HG03457 (cell line): ENCODE data around the gene FANCC.

Experiments used
- ATAC-seq: cut with Tn5 transposase; IDR thresholded peaks from one replicate; pipeline ENCODE4 v1.9.1; 2021; ENCODE audit warnings: moderate number of reproducible peaks; ENCODE audit not compliant: unreplicated experiment

Gene FANCC

DNA sequence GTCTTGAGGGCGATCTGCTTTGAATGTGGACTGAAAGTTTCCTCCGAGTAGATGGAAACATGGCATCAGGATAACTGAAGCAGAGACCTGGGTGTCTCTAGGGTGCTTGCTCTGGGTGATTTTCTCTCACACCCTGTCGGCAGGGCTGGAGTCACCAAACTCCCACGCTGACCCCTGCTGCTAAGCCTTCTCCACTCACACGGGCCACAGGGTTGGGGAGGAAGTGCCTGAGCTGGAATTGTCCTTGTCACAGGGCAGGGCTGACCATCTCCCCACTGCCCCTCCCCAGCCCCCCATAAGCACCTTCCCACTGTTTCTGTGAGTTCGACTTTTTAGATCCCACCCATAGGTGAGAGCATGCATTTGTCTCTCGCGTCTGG, 212.9 kb downstream of the FANCC start:
- no peak for ATAC-seq

DNA sequence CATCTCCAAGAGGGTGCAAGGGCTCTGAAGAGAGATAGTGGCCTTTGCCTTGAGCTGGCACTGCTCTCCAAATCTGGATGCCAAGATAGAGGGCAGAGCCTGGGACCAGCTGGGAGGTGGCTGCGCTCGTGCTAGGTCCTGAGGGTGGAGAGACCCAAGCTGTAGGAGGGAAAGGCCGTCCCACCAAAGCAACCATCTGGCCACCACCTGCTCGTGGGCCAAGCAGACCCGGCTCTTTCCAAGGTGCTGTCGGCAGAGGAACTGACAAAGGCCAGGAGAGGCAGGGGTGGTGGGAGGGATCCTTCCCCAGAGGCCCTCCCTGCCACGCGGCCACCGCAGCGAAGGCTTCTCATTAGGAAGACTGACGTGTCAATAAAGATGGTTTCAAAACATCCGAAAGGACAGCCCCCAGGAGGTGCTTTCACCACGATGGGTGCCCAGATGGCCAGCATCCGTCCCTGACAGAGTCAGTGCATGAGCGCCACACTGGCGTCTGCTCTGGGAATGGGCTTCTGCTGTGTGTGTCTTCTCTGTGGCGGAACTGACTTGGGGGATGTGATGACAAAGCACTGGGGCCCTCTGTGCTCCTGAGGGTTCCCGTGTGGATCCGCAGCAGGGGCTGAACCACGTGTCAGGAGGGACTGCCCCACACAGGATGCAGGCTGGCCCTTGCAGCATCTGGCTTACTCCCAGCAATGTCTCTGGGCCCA, 213.5 kb downstream of the FANCC start:
- no peak for ATAC-seq

DNA sequence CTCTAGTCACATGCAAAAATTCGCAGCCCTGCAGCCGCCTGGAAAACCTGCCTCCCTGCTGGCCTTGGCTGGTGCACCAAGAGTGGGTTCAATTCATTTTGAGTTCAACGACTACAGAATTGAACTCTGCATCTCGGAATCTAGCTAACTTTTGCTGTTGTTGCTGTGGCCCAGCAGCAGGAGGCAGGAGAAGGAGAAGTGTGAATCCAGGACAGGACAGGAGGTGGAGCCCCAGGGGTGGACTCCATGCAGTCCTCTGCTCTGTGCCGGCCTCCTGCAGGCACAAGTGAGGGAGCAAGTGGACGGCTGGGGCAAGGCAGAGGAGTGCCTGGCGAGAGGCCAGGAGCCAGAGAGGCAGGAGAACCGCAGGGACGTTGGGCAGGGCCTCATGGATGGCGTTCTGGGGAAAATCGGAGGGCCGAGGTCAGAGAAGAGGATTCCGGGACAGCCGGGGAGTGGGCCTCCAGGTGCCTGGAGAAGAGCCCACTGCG, 214.2 kb downstream of the FANCC start:
- no peak for ATAC-seq

DNA sequence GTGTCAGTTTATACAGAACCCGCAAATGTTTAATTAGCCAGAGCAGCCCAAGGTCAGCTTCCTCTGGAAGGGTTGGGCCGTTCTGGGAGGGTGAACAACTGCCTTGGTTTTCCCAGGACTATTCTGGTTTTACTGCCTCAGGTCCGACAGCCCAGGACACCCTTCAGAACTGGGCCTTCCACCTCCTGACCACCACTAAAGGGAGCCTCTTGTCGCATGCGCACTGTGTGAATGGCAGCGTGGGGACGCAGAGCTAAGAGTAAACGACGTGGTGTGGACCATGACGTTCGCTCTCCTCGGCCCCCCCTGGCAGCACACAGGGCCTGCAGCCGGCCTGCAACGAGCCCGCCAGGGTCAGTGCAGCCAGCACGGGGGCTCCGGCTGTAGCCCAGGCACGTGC, 214.9 kb downstream of the FANCC start:
- no peak for ATAC-seq

DNA sequence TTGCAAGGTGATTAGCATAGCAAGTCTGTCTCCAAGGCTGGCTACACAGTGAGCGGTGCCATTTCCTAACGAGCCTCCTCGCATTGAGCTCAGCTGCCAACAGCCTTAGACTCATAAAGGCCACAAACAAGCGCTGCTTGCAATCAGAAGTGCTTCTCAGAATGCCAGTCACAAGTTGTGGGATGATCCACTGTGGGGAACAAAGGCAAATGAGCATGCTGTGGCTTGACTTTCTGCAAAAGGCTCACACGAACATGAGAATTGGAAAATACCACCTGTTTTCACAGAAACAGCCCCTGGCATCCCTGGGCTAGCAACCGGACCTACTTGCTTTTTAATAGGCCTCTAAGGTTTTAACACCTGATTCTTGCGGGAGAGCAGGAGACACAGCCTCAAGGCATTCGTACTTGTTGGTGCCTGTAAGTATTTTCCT, 215.5 kb downstream of the FANCC start:
- ATAC-seq, result no peak

DNA sequence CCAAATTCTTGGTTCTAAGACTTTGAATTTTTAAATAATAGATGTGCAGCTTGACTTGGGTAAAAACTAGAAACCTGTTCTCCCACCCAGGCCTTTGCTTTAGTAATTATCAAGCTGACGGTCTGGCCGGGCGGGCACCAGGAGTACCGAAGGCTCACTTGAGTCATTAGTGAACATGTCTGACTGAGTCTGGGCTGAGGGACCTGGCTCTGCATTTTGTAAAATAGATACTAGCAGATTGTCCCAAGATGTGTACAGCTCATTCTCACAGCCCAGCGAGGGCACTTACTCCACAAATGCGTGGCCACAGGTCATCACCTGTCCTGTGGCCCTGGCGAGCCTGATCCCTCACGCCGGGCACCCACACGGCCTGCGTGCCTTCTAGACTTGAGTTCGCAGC, 216.2 kb downstream of the FANCC start:
- ATAC-seq, result no peak

DNA sequence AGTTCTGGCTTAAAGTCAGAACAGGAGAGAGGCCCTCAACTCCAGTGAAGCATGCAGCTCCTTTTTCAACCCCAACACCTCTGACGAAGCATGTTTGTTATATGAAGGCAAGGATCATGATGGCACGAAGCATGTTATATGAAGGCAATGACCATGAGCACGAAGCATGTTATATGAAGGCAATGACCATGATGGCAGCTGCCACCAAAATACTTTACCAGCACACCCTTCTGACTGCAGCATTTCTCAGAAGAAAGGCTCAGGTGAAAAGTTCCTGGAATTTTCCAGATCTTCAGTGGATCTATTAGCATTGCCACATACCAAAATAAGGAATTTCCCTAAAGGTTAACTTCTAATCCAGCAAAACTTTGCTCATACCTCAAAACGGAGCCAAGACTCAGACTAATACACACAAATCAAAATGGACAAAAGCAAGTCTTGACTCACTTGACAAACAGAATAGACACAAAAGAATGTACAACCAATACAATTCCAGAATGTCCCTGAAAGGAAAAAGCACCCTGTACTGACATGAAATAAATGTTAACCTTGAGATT, 217.4 kb downstream of the FANCC start:
- no peak for ATAC-seq

DNA sequence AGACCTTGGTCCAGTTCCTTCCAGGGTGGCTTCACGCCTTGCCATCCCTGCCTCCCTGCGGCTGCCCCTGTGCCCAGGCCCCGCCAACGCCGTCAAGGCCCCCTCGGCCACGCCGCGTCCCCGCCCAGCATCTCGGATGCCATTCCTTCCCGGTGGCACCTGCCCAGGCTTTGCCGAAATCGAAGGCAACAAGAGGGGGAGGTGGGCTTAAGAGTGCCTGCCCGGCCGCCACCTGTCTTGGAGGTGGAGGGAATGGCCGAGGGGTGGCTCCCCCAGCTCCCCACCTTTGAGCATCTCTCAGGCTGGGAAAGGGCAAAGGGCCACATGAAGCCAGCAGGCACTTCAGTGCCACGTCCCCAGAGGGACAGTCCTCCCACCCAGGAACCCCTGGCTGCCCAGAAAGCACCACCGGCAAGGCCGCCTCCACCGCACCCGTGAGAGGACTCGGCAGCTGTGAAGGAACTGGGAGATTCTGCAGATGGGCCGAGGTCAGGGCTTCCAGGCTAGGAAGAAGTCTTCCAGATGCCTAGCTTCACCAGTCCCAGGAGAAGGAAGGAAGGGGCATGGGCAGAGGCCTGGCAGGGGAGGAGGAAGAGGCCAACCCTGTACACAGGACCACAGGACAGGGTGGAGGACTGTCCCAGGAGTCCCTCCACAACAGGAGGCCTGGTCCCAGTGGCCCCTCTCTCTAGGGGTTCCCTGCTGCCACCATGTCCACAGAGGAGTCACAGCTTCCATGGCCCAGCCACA, 218.0 kb downstream of the FANCC start:
- no peak for ATAC-seq

DNA sequence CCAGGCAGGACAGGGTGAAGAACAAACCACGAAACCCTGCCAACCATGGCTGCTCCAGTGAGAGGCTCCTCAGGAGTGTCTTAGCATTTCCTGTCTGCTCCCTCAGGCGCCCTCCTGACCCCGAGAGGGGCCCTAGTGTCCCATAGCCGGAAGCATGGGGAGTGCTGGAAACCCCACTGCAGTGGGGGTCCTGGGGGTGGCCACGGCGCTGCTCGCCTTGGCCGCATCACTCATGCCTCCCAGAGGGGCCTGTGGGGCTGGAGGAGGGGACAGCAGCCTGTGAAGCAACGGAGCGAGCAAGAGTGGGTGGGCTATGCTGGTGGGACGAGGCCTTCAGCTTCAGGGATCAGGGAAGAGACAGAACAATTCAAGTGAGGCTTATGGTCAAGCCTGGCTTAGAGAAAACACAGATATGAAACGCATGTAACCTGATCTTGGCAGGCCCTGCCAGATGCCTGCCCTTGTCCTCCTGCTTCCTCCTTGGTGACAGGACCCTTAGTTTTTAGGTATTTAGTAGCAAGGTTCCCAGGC, 219.1 kb downstream of the FANCC start:
- no peak for ATAC-seq

DNA sequence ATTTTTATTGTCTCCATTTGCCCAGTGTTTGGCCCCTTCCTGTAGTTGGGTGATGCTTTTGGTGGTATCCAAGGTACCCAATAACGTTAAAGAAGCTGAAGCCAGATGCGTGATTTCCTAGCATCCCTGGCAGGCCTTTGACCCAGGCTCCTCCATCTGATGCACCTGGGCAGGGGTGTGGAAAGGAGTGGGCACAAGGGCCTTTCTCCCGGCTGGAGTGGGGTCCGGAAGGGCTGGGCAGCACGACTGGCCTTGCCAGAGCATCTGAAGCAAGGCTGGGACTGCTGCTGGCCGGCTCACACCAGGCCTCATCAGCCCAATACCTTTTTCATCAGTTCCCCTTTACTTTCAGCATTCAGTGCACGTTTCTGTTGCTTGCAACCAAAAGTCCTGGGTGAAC, 220.2 kb downstream of the FANCC start:
- ATAC-seq, result no peak

DNA sequence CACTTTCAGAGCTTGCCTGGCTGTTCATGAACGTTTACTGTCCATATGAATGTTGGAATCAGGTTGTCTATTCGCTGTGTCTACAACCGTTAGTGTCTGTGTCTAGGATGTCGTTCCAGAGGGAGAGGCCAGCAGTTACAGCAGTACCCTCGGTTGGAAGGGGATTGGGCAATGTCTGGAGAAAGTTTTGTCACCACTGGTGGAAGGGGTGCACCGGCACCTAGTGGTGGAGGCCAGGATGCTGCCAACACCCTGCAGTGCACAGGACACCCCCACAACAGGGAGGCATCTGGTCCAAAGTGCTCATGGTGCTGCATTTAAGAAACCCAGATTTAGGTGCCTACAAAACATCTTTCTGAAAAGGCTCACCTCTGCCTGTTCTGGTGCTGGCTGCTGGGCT, 220.7 kb downstream of the FANCC start:
- no peak for ATAC-seq

DNA sequence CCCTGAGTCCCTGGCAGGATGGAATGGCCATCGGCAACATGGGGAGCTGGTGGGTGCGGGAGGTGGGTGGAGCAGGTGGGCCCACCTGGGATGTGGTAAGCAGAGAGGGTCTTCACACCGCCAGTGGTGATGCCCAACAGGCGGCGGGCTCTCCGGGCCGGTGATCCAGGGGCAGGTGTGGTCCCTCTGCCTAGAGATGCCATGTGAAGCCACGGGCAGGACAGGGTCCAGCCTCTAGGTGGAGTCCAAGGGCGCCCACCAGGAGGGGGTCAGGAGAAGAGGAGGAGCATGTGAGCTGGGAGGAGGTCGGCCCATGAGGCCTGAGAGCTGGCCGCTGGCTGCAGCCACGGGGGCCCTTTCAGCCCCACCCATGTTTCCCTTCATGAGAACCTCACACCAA, 221.1 kb downstream of the FANCC start:
- no peak for ATAC-seq

DNA sequence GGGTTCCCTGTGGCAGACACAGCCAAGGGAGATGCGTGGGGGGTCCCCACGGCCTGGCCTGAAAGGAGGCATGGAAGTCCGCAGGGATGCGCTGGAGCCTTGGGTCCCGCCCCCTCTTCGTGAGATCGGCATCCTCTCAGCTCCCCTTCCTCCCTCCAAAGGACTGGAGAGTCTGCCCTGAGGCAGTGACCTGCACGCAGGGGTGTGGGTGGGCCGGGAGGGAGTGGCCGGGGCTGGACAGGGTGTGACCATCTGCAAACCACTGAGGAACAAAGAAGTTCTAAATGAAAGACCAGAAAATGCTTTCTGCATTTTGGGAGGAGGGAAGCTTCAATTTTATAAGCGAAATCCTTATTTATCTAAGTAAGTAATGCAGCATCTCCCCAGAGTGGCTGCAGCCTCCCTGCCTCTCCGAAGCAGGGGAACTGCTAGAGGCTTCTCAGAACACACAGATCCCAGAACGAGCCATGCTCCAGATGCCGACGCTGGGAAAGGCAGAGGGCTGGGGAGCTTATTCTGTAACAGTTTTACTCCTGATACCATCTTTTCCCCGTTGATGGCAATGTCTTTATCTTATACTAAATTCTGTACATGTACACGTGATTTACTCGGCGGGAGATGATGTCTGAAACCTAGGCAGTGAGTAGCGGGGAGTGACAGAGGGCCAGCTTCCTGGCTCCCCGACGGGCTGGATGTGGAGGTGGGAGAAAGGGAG, 221.7 kb downstream of the FANCC start:
- no peak for ATAC-seq

DNA sequence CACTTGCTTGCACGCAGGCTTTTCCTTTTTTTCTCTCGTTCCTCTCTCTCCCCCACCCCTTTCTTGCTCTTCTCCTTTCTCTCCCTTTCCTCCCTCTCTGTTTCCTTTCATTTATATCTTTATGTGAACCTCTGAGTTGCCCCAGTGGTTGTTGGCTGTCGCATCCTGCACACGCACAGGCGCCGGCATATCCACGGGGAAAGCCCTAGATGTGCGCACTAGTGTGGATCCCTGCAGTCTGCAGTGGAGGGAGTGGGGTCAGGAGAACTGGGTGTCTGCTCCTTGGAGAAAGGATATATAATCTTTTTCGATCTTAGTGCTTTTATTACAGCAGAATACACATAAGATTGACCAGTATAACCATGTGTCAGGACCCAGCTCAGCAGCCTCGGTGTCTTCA, 223.5 kb downstream of the FANCC start:
- ATAC-seq, result no peak

DNA sequence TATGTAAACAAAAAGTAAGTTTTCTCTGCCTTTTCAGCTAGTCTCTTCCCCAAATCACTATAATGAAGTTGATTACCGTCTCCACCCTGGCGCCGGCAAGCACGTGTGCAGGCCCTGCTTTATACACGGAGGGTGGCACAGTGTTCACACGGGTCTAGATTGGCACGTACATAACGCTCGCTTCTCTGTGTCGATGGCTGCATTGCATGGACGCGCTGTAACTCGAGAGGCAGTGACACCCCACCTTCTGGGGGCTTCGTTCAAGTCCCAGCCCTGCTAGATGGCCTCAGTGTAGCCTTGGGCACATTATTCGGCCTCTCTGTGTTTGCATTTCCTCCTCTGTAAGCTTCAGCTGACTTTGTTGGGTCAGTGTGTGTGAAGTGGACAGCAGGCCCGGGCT, 223.9 kb downstream of the FANCC start:
- ATAC-seq, result no peak

DNA sequence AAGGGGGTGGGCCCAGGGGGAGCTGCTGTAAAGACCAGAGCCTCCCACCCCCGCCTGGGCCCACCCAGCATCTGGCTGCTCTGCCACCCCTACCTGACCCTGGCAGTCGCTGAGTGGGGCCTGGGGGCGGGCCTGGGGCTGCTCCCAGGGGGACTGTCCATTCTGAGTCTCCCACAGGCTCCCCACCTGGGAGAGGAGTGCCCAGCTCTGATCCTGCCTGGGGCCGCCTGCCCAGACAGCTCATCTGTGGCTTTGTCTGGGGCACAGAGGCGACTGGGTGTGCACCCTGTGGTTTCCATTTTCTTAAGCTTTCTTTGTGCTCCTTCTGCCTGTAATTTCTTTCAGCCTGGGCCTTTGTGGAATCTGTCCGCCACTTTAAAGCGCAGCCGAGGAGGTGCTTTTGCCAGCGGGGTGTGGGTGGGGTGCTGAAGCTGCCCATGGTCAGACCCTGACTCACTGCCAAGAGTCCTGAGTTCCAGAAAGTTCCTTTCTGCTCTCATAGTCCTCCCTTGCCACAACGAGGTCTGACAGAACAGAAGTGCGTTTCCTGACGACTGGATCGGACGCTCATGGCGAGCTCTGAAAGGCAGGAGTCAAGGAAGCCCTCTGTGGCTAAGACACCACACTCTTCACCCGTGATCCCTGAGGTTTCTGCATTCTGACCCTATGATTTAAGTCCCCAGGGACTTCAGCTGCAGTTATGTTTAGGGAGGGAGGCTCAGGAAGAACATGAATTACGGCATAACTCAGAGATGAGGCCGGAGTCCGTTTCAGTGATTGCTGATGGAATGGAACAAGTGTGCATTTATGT, 225.0 kb downstream of the FANCC start:
- ATAC-seq, result no peak

DNA sequence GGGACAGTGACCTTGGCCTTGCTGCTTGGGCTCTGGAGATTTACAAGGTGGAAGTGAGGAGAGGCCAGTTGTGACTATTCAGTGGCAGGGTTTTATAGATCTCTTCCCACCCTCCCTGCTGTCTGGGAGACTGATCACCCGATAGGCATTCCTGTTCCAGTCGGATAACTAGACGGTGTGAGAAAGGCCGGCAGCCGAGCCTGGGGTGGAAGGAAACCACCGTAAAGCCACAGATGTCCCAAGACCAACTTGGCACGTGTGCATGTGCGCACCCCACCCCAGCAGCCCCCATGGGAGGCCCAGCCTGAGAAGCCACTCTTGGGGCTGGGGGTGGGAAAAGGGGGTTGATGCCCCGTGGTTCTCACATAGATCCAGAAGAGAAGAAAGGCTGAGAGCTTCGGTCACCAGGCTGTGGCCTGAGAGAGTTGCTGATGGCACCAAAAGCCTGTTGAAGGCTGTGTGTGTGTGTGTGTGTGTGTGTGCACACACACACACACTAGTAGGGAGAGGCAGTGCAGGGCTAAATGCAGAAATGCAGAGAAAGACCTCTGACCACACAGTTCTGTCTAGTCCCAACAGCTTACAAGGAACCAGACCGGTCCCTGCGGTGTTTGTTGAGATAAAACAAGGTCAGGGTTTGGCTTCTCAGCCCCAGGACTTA, 225.8 kb downstream of the FANCC start:
- no peak for ATAC-seq

DNA sequence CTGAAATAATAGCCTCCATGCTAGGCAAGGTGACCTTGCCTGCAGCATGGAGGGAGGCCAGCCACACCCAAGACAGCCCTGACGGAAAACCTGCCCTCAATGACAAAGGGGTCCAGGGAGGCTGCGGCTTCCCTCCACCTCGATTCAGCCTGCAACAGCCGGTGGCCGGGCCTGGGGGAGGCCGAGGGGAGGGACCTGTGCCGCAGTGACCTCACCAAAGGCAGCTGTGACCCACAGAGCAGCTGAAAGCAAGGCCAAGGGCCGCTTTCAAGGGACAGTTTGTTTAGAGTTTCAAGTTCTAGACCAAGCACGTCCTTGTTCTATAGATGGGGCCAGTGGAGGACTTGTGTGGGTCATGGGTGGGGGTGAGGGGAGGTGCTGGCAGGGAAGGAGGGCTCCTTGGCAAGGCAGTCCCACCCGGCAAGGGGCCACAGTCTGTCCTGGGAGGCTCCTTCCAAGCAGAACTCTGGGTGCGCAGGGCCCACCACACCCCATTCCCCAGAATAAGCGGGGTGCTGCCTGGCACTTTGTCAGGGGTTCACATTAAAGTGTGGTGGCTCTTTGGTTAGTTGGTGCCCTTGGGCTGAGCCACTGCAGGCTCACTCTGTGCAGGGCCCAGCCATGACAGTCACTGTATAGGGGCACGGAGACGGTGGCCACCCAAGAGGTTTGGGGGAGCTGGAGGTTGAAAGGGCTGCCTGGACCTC, 226.5 kb downstream of the FANCC start:
- ATAC-seq, result no peak

DNA sequence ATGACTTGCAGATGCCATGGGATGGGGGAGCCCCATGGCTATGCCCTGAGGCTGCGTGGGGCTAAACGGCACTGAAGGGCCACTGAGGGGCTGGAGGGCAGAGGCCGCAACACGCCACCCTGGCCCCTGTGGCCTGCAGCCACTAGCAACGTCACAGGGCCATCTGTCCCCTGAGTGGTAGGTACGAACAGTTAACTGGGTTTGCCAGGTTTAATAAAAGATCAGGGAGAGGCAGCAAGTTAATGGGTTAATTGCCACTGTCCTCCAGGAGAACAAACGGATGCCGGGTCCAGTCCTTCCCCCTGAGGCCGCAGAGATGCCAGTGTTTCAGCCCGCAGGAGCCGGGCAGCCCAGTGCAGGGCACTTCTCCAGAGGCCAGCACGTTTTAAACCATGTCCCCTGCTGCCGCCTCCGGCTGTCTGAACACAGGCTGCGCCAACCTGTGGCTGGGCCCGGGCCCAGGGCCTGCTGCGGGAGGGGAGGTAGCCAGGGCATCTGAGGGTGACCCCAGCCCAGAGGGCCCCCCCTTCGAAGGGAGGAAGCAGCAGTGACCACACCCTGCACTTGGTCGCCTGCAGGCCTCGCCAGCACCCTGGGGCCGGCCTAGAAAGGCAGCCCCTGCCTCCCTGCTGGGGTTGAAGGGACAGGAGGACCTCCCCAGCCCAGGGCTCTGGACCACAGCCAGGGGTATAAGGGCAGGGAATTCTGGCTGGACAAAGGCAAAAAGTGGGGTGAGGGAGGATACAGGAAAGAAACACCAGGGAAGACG, 227.3 kb downstream of the FANCC start:
- ATAC-seq, result no peak
